Stimulated activated naive CD8-positive, alpha-beta T cell treated with anti-CD3 and anti-CD28 coated beads, Interleukin-15, amount 100 ng/mL, for 72 hours (primary cell): Measurements from ENCODE around the gene SKOR1.

Source experiments
- ATAC-seq: fragments of 150-1000 bp; cut with Tn5 transposase; 2 replicates; pipeline ENCODE4 v1.10.0; 2021; ENCODE audit warnings: mild to moderate bottlenecking, moderate library complexity
- DNase-seq, 2 donors: peaks; one replicate each; pipeline ENCODE4 v3.0.0; 2021 to 2022
- H3K27ac Mint-ChIP-seq, 2 donors: one replicate each; pipeline ENCODE4 v1.8.0; 2022; ENCODE audit warnings: mild to moderate bottlenecking in 2 of 2, mixed read lengths in 2 of 2, moderate library complexity in 2 of 2
- H3K27me3 Mint-ChIP-seq: one replicate; pipeline ENCODE4 v1.8.0; 2022; ENCODE audit warnings: mixed read lengths
- H3K4me1 Mint-ChIP-seq: one replicate; pipeline ENCODE4 v1.8.0; 2022; ENCODE audit warnings: mild to moderate bottlenecking, mixed read lengths
- H3K4me3 Mint-ChIP-seq, 2 donors: one replicate each; pipeline ENCODE4 v1.8.0; 2022; ENCODE audit warnings: mild to moderate bottlenecking in 2 of 2, mixed read lengths in 2 of 2, moderate library complexity in 1 of 2
- H3K9me3 Mint-ChIP-seq, 2 donors: one replicate each; pipeline ENCODE4 v1.8.0; 2022; ENCODE audit warnings: mixed read lengths in 2 of 2

Gene SKOR1

GRCh38 chr15:67865331-67865730 lies 40.0 kb downstream of the SKOR1 start:
- no peak for ATAC-seq
- Mint-ChIP-seq H3K27me3 (peaks cover 41% of the 10 kb centered on the region), H3K4me1 (peaks cover 15% of the 10 kb centered on the region), H3K9me3 (peaks cover 0 to 12% of the 10 kb centered on the region in 2 donors), H3K4me3 (no peak overlapping the region), H3K27ac (no peak overlapping the region)
- DNase-seq, result no peak

GRCh38 chr15:67865766-67866165 lies 40.5 kb downstream of the SKOR1 start:
- H3K9me3 Mint-ChIP-seq, result peaks cover 1 to 12% of the 10 kb centered on the region in 2 donors
- no peak for DNase-seq
- no peak for ATAC-seq
- no peak overlapping the region for H3K4me3 Mint-ChIP-seq
- no peak overlapping the region for H3K27ac Mint-ChIP-seq
- peaks cover 15% of the 10 kb centered on the region for H3K4me1 Mint-ChIP-seq
- H3K27me3 Mint-ChIP-seq, result peaks cover 41% of the 10 kb centered on the region

- ATAC-seq, result no peak
- Mint-ChIP-seq H3K27me3 (peaks cover 39% of the 10 kb centered on the region), H3K4me3 (no peak overlapping the region), H3K4me1 (peaks cover 7% of the 10 kb centered on the region), H3K27ac (no peak overlapping the region), H3K9me3 (peaks cover 15 to 21% of the 10 kb centered on the region in 2 donors)
- no peak for DNase-seq
Observed at GRCh38 chr15:67869701-67870100, 44.4 kb downstream of the SKOR1 start.

GRCh38 chr15:67870868-67871408 lies 45.6 kb downstream of the SKOR1 start:
- Mint-ChIP-seq H3K9me3 (peaks cover 15 to 21% of the 10 kb centered on the region in 2 donors), H3K27me3 (peaks cover 35% of the 10 kb centered on the region), H3K4me3 (no peak overlapping the region), H3K4me1 (peaks cover 7% of the 10 kb centered on the region), H3K27ac (peak overlapping the region in 1 of 2 donors; percentile 55)
- DNase-seq, result no peak
- ATAC-seq, result no peak

DNA sequence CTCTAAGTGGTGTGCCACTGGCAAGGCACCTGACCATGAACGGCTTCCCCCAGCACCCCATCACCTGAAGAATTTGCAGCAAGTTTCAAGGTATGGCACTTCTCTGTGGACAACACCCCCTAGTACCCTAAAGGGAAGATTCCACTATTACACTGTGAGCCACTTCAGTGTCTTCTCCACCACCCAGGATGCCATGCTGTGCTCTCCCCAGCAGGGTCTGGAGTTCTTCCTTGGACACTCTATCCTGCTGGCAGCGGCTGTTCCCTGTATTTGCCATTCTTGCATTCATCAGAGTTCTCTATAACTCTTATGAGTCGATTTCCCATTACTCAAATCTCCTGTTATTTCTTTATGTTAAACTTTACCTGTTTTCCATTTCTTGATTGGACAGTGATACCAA lies 48.5 kb downstream of the SKOR1 start:
- Mint-ChIP-seq H3K4me1 (peaks cover 7% of the 10 kb centered on the region), H3K4me3 (no peak overlapping the region), H3K9me3 (peaks cover 15 to 21% of the 10 kb centered on the region in 2 donors), H3K27me3 (peaks cover 31% of the 10 kb centered on the region), H3K27ac (no peak overlapping the region)
- DNase-seq (no peak), ATAC-seq (no peak)

DNA sequence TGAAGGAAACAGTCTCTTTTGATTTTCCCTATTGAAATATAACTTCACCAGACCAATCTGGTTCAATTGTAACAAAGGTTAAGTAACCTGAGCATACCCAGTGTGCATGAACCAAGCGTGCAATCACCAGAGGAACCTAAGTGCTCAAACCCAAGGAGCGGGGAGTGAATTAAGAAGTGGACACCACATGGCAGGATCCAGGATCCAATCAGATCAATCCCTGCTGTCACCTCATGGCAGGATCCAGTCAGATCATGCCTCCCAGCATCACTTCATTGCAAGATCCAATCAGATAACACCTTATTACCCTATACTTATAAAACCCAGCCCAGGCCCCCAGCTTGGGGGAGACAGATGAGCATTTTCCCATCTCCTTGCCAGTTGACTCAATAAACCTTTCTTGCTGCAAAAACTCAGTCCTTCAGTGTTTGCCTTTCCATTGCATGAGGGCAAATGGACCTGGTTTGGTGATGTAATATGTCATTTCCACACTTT lies 53.5 kb downstream of the SKOR1 start:
- DNase-seq (no peak), ATAC-seq (no peak)
- Mint-ChIP-seq H3K4me1 (peaks cover 13% of the 10 kb centered on the region), H3K27ac (no peak overlapping the region), H3K9me3 (peaks cover 4 to 6% of the 10 kb centered on the region in 2 donors), H3K27me3 (peaks cover 22% of the 10 kb centered on the region), H3K4me3 (no peak overlapping the region)

DNA sequence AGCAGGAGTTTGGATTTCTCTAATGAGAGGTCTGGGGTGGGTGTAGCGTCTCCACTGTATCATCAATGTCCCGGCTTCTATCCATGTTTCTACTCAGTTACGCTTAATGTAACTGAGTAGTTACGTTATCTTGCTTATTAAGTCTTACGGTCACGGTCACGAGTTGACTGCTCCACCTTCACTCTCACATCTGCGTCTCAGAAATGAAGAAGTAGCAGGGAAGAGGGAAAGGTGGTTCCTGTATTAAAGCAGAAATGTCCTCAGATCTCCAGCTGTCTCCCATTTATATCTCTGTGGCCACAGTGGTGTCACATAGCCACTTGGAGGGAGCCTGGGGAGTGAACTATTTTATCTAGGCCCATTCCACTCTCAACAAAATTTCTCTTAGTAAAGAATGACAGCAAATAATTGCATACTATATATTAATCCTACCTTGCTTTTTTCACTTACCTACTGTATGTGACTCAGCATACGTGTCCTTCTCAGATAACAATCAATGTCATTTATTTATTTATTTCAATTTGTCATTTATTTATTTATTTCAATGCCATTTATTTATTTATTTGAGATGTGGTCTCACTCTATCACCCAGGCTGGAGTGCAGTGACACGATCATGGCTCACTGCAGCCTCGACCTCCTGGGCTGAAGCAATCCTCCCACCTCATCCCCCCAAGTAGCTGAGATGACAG lies 54.3 kb downstream of the SKOR1 start:
- peaks cover 13% of the 10 kb centered on the region for H3K4me1 Mint-ChIP-seq
- H3K27ac Mint-ChIP-seq, result no peak overlapping the region
- DNase-seq (no peak), ATAC-seq (no peak)
- H3K27me3 Mint-ChIP-seq, result peaks cover 14% of the 10 kb centered on the region
- H3K9me3 Mint-ChIP-seq, result no peaks in the 10 kb centered on the region
- H3K4me3 Mint-ChIP-seq, result no peak overlapping the region

- DNase-seq (no peak), ATAC-seq (no peak)
- Mint-ChIP-seq H3K27ac (no peak overlapping the region), H3K4me3 (no peak overlapping the region), H3K9me3 (no peaks in the 10 kb centered on the region), H3K4me1 (peaks cover 13% of the 10 kb centered on the region), H3K27me3 (peaks cover 18% of the 10 kb centered on the region)
Observed at GRCh38 chr15:67880651-67881182, 55.4 kb downstream of the SKOR1 start.

DNA sequence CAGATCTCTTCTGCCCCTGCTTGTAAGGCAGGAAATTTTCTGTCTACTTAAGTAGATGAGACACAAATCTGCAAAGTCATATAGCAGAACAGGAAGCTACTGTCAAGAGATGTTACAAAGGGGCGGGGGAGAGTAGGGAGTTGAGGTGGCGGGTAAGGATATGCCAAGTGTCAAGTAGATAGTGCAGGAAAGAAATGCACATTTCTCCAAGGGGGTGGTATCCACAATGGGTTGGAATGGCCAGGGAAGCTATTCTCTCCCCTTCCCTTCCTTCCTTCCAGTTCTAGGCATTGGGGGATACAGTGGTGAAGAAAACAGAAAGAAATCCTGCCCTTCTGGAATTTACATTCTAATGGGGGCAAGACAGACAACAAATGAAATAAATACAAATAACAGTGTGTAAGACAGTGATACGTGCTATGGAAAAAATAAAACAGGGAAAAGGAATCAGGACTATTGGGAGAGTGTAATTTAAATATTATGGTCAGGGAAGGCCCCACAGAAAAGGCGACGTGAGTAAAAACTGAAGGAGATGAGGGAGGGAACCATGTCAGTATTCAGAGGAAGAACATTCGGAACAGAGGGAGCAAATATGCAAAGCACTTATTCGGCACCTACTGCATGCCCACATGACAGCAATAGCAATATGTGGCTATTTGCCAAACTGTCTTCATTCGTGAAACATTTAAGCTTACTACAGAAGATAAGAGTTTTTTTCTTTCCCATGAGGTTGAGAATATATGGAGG lies 57.4 kb downstream of the SKOR1 start:
- no peak overlapping the region for H3K27ac Mint-ChIP-seq
- peaks cover 21% of the 10 kb centered on the region for H3K27me3 Mint-ChIP-seq
- H3K9me3 Mint-ChIP-seq, result no peaks in the 10 kb centered on the region
- peaks cover 13% of the 10 kb centered on the region for H3K4me1 Mint-ChIP-seq
- DNase-seq, result no peak
- peak; percentile 55 for ATAC-seq
- no peak overlapping the region for H3K4me3 Mint-ChIP-seq

DNA sequence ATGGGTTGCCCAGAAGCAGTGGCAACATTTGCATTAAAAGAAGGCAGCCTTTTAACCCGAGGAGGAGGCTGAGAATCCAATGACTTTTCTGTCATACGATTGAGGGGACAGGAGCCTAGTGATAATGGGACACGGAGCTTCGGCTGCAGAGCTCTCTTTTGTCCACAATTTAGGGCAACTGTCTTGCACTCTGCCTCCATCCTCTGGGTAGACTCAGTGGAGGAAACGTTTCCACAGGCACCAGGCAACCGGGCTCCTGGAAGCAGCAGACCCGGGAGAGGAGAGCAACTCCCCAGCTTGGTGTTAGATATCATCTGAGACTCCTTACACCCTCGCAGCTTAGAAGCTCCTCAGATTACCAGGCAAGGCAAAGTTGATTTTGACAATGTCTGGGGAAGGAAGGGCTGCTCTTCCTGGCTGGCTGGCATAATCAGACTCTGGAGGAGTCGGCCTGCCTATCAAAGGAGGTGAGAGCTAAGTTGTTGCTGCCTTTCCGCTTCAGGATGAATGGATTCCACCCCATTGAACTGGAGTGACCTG lies 58.0 kb downstream of the SKOR1 start:
- Mint-ChIP-seq H3K27ac (no peak overlapping the region), H3K4me1 (peaks cover 13% of the 10 kb centered on the region), H3K27me3 (peaks cover 27% of the 10 kb centered on the region), H3K4me3 (no peak overlapping the region), H3K9me3 (peaks cover under 1 to 2% of the 10 kb centered on the region in 2 donors)
- no peak for ATAC-seq
- DNase-seq, result no peak

DNA sequence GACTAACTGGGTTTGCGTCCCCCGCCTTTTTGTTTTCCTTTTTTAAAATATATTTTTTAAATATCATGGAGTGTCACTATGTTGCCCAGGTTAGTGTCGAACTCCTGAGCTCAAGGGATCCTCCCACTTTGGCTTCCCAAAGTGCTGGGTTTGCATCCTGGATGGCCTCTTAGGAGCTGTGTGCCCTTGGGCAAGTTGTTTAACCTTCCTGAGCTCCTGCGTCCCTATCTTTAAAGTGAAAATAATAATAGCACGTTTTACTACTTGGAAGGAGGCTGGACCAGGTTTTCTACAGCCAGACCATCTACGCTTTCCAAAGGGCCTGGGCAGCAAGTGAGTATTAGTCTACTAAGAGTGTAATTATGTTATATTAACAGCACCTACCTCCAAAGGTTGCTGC lies 58.7 kb downstream of the SKOR1 start:
- Mint-ChIP-seq H3K27me3 (peaks cover 33% of the 10 kb centered on the region), H3K4me1 (peaks cover 13% of the 10 kb centered on the region), H3K9me3 (peaks cover 6 to 8% of the 10 kb centered on the region in 2 donors), H3K27ac (no peak overlapping the region), H3K4me3 (peak overlapping the region in 1 of 2 donors; percentile 79)
- ATAC-seq (no peak), DNase-seq (no peak)
